ENCODE results near the gene KYAT1. TPM values are rescaled to one million over a fixed set of nuclear protein-coding genes. Genes with fewer than 3 reads are reported as not detected.

KYAT1 gene
- total RNA-seq, 1 experiment from 2014 or later = 14.6 TPM

DNA sequence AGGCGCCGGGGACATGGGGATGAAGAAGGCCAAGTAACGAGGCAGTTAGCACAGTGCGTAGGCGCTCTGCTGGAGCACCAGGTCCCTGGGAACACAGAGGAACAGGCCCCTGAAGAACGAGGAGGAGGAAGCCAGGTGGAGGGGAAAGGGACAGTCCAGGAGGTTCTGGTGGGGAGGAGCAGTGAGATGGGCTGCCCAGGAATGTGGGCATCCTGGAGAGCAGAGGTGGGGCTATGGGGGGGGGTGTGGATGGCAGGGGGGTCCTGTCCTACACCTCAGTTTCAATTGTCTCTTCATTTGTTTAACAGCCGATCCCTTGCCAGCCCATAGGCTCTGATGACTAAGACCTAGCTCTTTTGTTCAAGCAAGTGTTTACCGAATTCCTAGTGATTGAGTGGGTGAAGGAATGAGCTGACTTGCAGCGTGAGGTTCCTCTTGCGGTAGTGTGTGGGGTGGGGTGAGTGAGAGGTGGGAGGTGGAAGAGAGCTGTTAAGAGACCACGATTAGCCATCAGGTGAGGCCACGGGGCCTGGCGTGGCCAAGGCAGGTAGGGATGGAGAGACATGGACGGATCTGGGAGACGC, 30.6 kb upstream of the KYAT1 start:
- TF ChIP-seq, protein P1, sequence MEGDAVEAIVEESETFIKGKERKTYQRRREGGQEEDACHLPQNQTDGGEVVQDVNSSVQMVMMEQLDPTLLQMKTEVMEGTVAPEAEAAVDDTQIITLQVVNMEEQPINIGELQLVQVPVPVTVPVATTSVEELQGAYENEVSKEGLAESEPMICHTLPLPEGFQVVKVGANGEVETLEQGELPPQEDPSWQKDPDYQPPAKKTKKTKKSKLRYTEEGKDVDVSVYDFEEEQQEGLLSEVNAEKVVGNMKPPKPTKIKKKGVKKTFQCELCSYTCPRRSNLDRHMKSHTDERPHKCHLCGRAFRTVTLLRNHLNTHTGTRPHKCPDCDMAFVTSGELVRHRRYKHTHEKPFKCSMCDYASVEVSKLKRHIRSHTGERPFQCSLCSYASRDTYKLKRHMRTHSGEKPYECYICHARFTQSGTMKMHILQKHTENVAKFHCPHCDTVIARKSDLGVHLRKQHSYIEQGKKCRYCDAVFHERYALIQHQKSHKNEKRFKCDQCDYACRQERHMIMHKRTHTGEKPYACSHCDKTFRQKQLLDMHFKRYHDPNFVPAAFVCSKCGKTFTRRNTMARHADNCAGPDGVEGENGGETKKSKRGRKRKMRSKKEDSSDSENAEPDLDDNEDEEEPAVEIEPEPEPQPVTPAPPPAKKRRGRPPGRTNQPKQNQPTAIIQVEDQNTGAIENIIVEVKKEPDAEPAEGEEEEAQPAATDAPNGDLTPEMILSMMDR (conservative IDR thresholded peaks at IDR 0.05) = no peak
- Histone ChIP-seq H3K79me2 (ENCODE audit: insufficient read depth, low read length) (peaks cover 7% of the 10 kb centered on the region; the same call in 1 of the 2 replicates), H2BK12ac (ENCODE audit: insufficient read length, low read depth, low read length) (peak overlapping the region; percentile 46), H3K14ac (ENCODE audit: insufficient read depth, low read length) (0 out of 2 replicates have a peak overlapping the region, but pooled peaks have one; percentile 36), H3T11ph (ENCODE audit: low read length) (no peak overlapping the region), H2BK20ac (ENCODE audit: low read depth, low read length, poor library complexity, severe bottlenecking) (no peak overlapping the region), H3K9ac (ENCODE audit: extremely low read depth, insufficient read length, low read length) (no peak overlapping the region), H2BK5ac (ENCODE audit: insufficient read length, low read length) (no peak overlapping the region), H2BK120ac (ENCODE audit: low read depth, low read length, poor library complexity, severe bottlenecking) (no peak overlapping the region), H3K4me1 (ENCODE audit: insufficient read depth, low read length) (peaks cover 5% of the 10 kb centered on the region; the same call in 1 of the 2 replicates), H3K4me2 (ENCODE audit: insufficient read depth, insufficient read length, low read length) (no peak overlapping the region), H4K8ac (replicated peaks; ENCODE audit: insufficient read length, low read depth, low read length) (no peak overlapping the region), H3K27me3 (ENCODE audit: insufficient read depth, low read length) (no peaks in the 10 kb centered on the region), H3K23ac (ENCODE audit: insufficient read length, low read depth, low read length) (no peak overlapping the region), H3K23me2 (ENCODE audit: insufficient read length, low read depth, low read length, poor library complexity, severe bottlenecking) (no peaks in the 10 kb centered on the region), H4K5ac (ENCODE audit: insufficient read length, low read depth, low read length) (no peak overlapping the region), H3K79me1 (ENCODE audit: insufficient read depth, low read depth, low read length, poor library complexity, severe bottlenecking) (peaks cover 7% of the 10 kb centered on the region), H2BK15ac (ENCODE audit: low read depth, low read length) (no peak overlapping the region), H4K20me1 (ENCODE audit: control insufficient read depth, insufficient read depth, insufficient read length) (peaks cover under 1% of the 10 kb centered on the region), H4K91ac (ENCODE audit: insufficient read length, low read depth, low read length) (peak overlapping the region; percentile 60), H3K18ac (ENCODE audit: insufficient read length, low read depth, low read length) (peak overlapping the region; percentile 71), H3K27ac (ENCODE audit: insufficient read length, low read depth, low read length) (peak overlapping the region; percentile 3), H3K4ac (ENCODE audit: low read depth, low read length) (no peak overlapping the region), H3K56ac (ENCODE audit: insufficient read length, low read depth, low read length) (no peak overlapping the region), H2AFZ (ENCODE audit: low read length) (no peak overlapping the region), H2AK5ac (ENCODE audit: insufficient read length, low read length) (peak overlapping the region; percentile 52), H3K9me3 (ENCODE audit: control insufficient read depth, low read depth, low read length) (no peaks in the 10 kb centered on the region)
- WGBS (ENCODE audit: extremely low coverage, insufficient read length, low lambda C conversion rate) = no CpG with 5 or more reads among the region's 15 CpGs
- H3K27ac Mint-ChIP-seq = peak overlapping the region; percentile 80 to 99 (median 94)
- H3K4me3 Mint-ChIP-seq = peak overlapping the region in 1 of 2 experiments; percentile 35; a peak in 1 of 5 replicates
- H3K4me1 Mint-ChIP-seq = peaks cover 29 to 30% of the 10 kb centered on the region in 2 experiments
- peaks cover 47 to 78% (median 62%) of the 10 kb centered on the region in 3 experiments for H3K36me3 Mint-ChIP-seq (ENCODE audit: insufficient read depth in 1 of 3, low read depth in 3 of 3)
- DNase-seq = peak; percentile 55
- H3K9me3 Mint-ChIP-seq = no peaks in the 10 kb centered on the region
- peaks cover 2% of the 10 kb centered on the region; the same call in 1 of the 2 replicates for H3K27me3 Mint-ChIP-seq (ENCODE audit: low read depth)
